SK-N-SH treated with all-trans-retinoic acid at 6 μM for 48 hours (cell line): ENCODE data around the gene AGAP1.

Source experiments
- ATAC-seq: fragments of 200-7000 bp; cut with Tn5 transposase; 3 replicates; pipeline ENCODE4 v1.9.1; 2020; ENCODE audit warnings: mild to moderate bottlenecking, moderate library complexity
- ARNTL ChIP-seq: fragments of 450-650 bp; formaldehyde crosslinking; IDR thresholded peaks from 2 replicates; pipeline ENCODE4 v1.5.0; 2020; ENCODE audit warnings: low read depth, mild to moderate bottlenecking, moderate library complexity, borderline replicate concordance
- BACH2 ChIP-seq: fragments of 250-450 bp; sonication (Bioruptor Pico); IDR thresholded peaks from 2 replicates; pipeline ENCODE4 v1.9.0; 2021; ENCODE audit warnings: mild to moderate bottlenecking, borderline replicate concordance
- CREB5 ChIP-seq: fragments of 250-450 bp; sonication (Bioruptor Pico); IDR thresholded peaks from 2 replicates; pipeline ENCODE4 v1.5.1; 2020; ENCODE audit warnings: low read depth, mild to moderate bottlenecking, moderate library complexity
- CSDC2 ChIP-seq: fragments of 250-450 bp; sonication (Bioruptor Pico); IDR thresholded peaks from 2 replicates; pipeline ENCODE4 v1.5.0; 2020; ENCODE audit warnings: mild to moderate bottlenecking, moderate library complexity
- CSRNP3 ChIP-seq: fragments of 250-450 bp; sonication (Bioruptor Pico); IDR thresholded peaks from 2 replicates; pipeline ENCODE4 v1.5.1; 2021; ENCODE audit warnings: mild to moderate bottlenecking, moderate library complexity
- ESRRG ChIP-seq: fragments of 250-450 bp; sonication (Bioruptor Pico); IDR thresholded peaks from 2 replicates; pipeline ENCODE4 v1.6.1; 2021; ENCODE audit warnings: mild to moderate bottlenecking
- GLIS3 ChIP-seq: fragments of 250-450 bp; sonication (Bioruptor Pico); IDR thresholded peaks from 2 replicates; pipeline ENCODE4 v1.5.0; 2020; ENCODE audit warnings: mild to moderate bottlenecking, moderate library complexity
- OSR1 ChIP-seq: fragments of 250-450 bp; sonication (Bioruptor Pico); IDR thresholded peaks from 2 replicates; pipeline ENCODE4 v1.8.0; 2022; ENCODE audit warnings: moderate library complexity, mild to moderate bottlenecking, inconsistent platforms
- PATZ1 ChIP-seq: fragments of 250-450 bp; sonication (Bioruptor Pico); IDR thresholded peaks from 2 replicates; pipeline ENCODE4 v1.8.0; 2020; ENCODE audit warnings: mild to moderate bottlenecking, moderate library complexity, borderline replicate concordance
- POU6F1 ChIP-seq: fragments of 250-450 bp; sonication (Bioruptor Pico); IDR thresholded peaks from 2 replicates; pipeline ENCODE4 v1.8.0; 2021; ENCODE audit warnings: low read depth, mild to moderate bottlenecking, moderate library complexity, borderline replicate concordance
- PPARA ChIP-seq: fragments of 250-450 bp; sonication (Bioruptor Pico); IDR thresholded peaks from 2 replicates; pipeline ENCODE4 v1.5.0; 2020; ENCODE audit warnings: mild to moderate bottlenecking, borderline replicate concordance
- RARB ChIP-seq: fragments of 250-450 bp; sonication (Bioruptor Pico); IDR thresholded peaks from 2 replicates; pipeline ENCODE4 v1.8.0; 2021; ENCODE audit warnings: mild to moderate bottlenecking, moderate library complexity
- SNAI2 ChIP-seq: fragments of 250-450 bp; sonication (Bioruptor Pico); IDR thresholded peaks from 2 replicates; pipeline ENCODE4 v1.5.0; 2020; ENCODE audit warnings: mild to moderate bottlenecking, moderate library complexity
- TCF4 ChIP-seq: fragments of 250-450 bp; sonication (Bioruptor Pico); IDR thresholded peaks from 2 replicates; pipeline ENCODE4 v1.8.0; 2021; ENCODE audit warnings: mild to moderate bottlenecking, moderate library complexity, borderline replicate concordance
- TOX ChIP-seq: fragments of 250-450 bp; sonication (Bioruptor Pico); IDR thresholded peaks from 2 replicates; pipeline ENCODE4 v1.8.0; 2021; ENCODE audit warnings: mild to moderate bottlenecking, moderate library complexity, borderline replicate concordance
- TSHZ2 ChIP-seq: fragments of 250-450 bp; sonication (Bioruptor Pico); IDR thresholded peaks from 2 replicates; pipeline ENCODE4 v1.5.0; 2020; ENCODE audit warnings: mild to moderate bottlenecking, moderate library complexity
- ZC3H10 ChIP-seq: fragments of 250-450 bp; sonication (Bioruptor Pico); IDR thresholded peaks from 2 replicates; pipeline ENCODE4 v1.5.1; 2021; ENCODE audit warnings: mild to moderate bottlenecking, moderate library complexity
- ZNF565 ChIP-seq: fragments of 450-650 bp; formaldehyde crosslinking; conservative IDR thresholded peaks from 2 replicates; pipeline ENCODE4 v1.5.0; 2020; ENCODE audit warnings: low read depth, mild to moderate bottlenecking, moderate library complexity
- ZNF70 ChIP-seq: fragments of 450-650 bp; formaldehyde crosslinking; IDR thresholded peaks from 2 replicates; pipeline ENCODE4 v1.5.0; 2020; ENCODE audit warnings: mild to moderate bottlenecking, moderate library complexity
- ZNF8 ChIP-seq: fragments of 450-650 bp; formaldehyde crosslinking; IDR thresholded peaks from 2 replicates; pipeline ENCODE4 v1.5.0; 2020; ENCODE audit warnings: mild to moderate bottlenecking, moderate library complexity

AGAP1 gene

GRCh38 chr2:235564066-235564465, 70.2 kb downstream of the AGAP1 start (continued):
- TF ChIP-seq CREB5 (no peak), OSR1 (CRISPR knock-in tag) (no peak), ZNF565 (CRISPR knock-in tag) (no peak)

- ATAC-seq, result no peak
- TF ChIP-seq TCF4 (CRISPR knock-in tag) (no peak), BACH2 (no peak), OSR1 (CRISPR knock-in tag) (no peak), ZC3H10 (no peak), ARNTL (CRISPR knock-in tag) (no peak), ZNF565 (CRISPR knock-in tag) (no peak), TSHZ2 (no peak), ESRRG (CRISPR knock-in tag) (no peak), GLIS3 (CRISPR knock-in tag) (no peak), CREB5 (no peak), RARB (CRISPR knock-in tag) (no peak), SNAI2 (no peak), PATZ1 (CRISPR knock-in tag) (no peak), CSDC2 (CRISPR knock-in tag) (no peak), CSRNP3 (CRISPR knock-in tag) (no peak), ZNF8 (CRISPR knock-in tag) (no peak), PPARA (CRISPR knock-in tag) (no peak), TOX (CRISPR knock-in tag) (no peak), POU6F1 (CRISPR knock-in tag) (no peak), ZNF70 (CRISPR knock-in tag) (no peak)
Measured at GRCh38 chr2:235564884-235565530, 71.2 kb downstream of the AGAP1 start.

- ATAC-seq, result no peak
- no peak for TF ChIP-seq SNAI2
- TF ChIP-seq RARB (CRISPR knock-in tag), result no peak
- no peak for TF ChIP-seq ZNF70 (CRISPR knock-in tag)
- no peak for TF ChIP-seq TSHZ2
- TF ChIP-seq CSDC2 (CRISPR knock-in tag), result no peak
- TF ChIP-seq GLIS3 (CRISPR knock-in tag), result no peak
- no peak for TF ChIP-seq ESRRG (CRISPR knock-in tag)
- TF ChIP-seq OSR1 (CRISPR knock-in tag), result no peak
- TF ChIP-seq POU6F1 (CRISPR knock-in tag), result no peak
- TF ChIP-seq ZC3H10, result no peak
- no peak for TF ChIP-seq CREB5
- TF ChIP-seq, all 23 proteins: peak for 0
Measured at GRCh38 chr2:235566415-235566814, 72.6 kb downstream of the AGAP1 start.
